Measurements from ENCODE around the gene SVIL.

DNA sequence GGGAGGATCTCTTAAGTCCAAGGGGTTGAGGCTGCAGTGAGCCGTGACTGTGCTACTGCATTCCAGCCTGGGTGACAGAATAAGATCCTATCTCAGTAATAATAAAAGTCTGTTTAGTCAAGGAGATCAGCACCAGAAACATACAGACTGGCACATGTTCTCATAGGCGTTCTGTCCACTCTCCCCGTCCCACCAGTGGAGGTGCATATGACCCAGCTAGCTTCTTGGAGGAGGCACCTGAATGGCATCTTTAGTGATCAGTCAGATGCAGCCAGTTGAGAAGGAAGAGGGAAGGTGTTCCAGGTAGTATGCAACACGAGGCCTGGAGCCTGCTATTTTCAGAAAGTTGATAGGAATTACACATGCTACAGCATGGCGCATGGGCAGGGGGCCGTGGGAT, 45.3 kb upstream of the SVIL start:
- TF ChIP-seq EZH2 (IDR thresholded peaks at IDR 0.05; ENCODE audit: insufficient read depth, poor library complexity, severe bottlenecking): no peak
- TF ChIP-seq EZH2phosphoT487 (IDR thresholded peaks at IDR 0.05; ENCODE audit: insufficient read depth, low read depth): no peak

Data from GM23248 (cell line).